T-cell (primary cell): ENCODE data around the gene KRT10. TPM values are rescaled to one million over a fixed set of nuclear protein-coding genes. Genes with fewer than 3 reads are reported as not detected.

ENCODE experiments used
- ATAC-seq, 4 experiments: fragments of 200-7000 bp in 3 of 4; fragments of 150-1000 bp in 1 of 4; cut with Tn5 transposase; replicated peaks in 1 of 4; 1 replicate in 3 of 4; 2 replicates in 1 of 4; pipeline ENCODE4 v1.10.0; 2021; ENCODE audit warnings: moderate library complexity in 3 of 4, mild to moderate bottlenecking in 2 of 4, moderate number of reproducible peaks in 1 of 4
- CTCF ChIA-PET, 2 donors: fragments of 300-600 bp; sonication (Branson Sonifier 250); formaldehyde crosslinking; loops; one replicate each; lab custom pipeline; 2022; ENCODE audit warnings: antibody characterized with exemption in 2 of 2; lab: Charles Lee
- POLR2A ChIA-PET, 2 donors: fragments of 300-600 bp; sonication (Branson Sonifier 250); formaldehyde crosslinking; loops; one replicate each; lab custom pipeline; 2022; ENCODE audit warnings: antibody characterized with exemption in 2 of 2; lab: Charles Lee
- DNase-seq, 35 experiments: peaks; one replicate each; pipeline versions ENCODE4 v3.0.0 to v3.0.0-alpha.2; 2013 to 2023
- H3K27ac ChIP-seq: one replicate; pipeline ENCODE4 v1.5.1; 2013; ENCODE audit warnings: low read length
- H3K27me3 ChIP-seq, 2 experiments: replicated peaks in 1 of 2; 1 replicate in 1 of 2; 2 replicates in 1 of 2; pipeline versions ENCODE4 v1.6.1 to v1.7.0; 2013; ENCODE audit warnings: low read length in 1 of 2, mixed read lengths in 1 of 2; ENCODE audit not compliant: control insufficient read depth in 2 of 2, insufficient read depth in 2 of 2; ENCODE audit errors: extremely low read depth in 1 of 2
- H3K36me3 ChIP-seq, 2 donors: 1 replicate in 1 of 2; 2 replicates in 1 of 2; pipeline versions ENCODE4 v1.6.1 to v1.7.0; 2013; ENCODE audit warnings: low read length in 1 of 2; ENCODE audit not compliant: control insufficient read depth in 2 of 2, insufficient read depth in 1 of 2; ENCODE audit errors: extremely low read depth in 1 of 2
- H3K4me1 ChIP-seq, 2 experiments: 1 replicate in 1 of 2; 2 replicates in 1 of 2; pipeline versions ENCODE4 v1.6.1 to v1.7.0; 2013; ENCODE audit warnings: low read length in 2 of 2, mixed read lengths in 1 of 2; ENCODE audit not compliant: insufficient read depth in 2 of 2, control insufficient read depth in 1 of 2; ENCODE audit errors: extremely low read depth in 1 of 2
- H3K4me3 ChIP-seq, 2 donors: 1 replicate in 1 of 2; 2 replicates in 1 of 2; pipeline versions ENCODE4 v1.5.1 to v1.7.0; 2013; ENCODE audit warnings: mild to moderate bottlenecking in 2 of 2, low read length in 1 of 2, moderate library complexity in 1 of 2; ENCODE audit not compliant: control insufficient read depth in 1 of 2; ENCODE audit errors: extremely low read depth in 1 of 2
- H3K9me3 ChIP-seq: 2 replicates; pipeline ENCODE4 v1.7.0; 2013
- H3K27ac Mint-ChIP-seq, 2 donors: one replicate each; pipeline ENCODE4 v1.8.0; 2020 to 2021; ENCODE audit warnings: mild to moderate bottlenecking in 2 of 2, mixed read lengths in 2 of 2
- H3K27me3 Mint-ChIP-seq, 2 donors: one replicate each; pipeline ENCODE4 v1.8.0; 2021 to 2022; ENCODE audit warnings: mixed read lengths in 2 of 2
- H3K36me3 Mint-ChIP-seq: one replicate; pipeline ENCODE4 v1.8.0; 2021; ENCODE audit warnings: mixed read lengths
- H3K4me1 Mint-ChIP-seq, 3 donors: one replicate each; pipeline ENCODE4 v1.8.0; 2020 to 2022; ENCODE audit warnings: mixed read lengths in 3 of 3, mild to moderate bottlenecking in 1 of 3
- H3K4me3 Mint-ChIP-seq, 3 donors: one replicate each; pipeline ENCODE4 v1.8.0; 2020 to 2022; ENCODE audit warnings: mild to moderate bottlenecking in 3 of 3, mixed read lengths in 3 of 3, moderate library complexity in 3 of 3
- H3K9me3 Mint-ChIP-seq, 3 donors: one replicate each; pipeline ENCODE4 v1.8.0; 2020 to 2022; ENCODE audit warnings: mixed read lengths in 3 of 3
- WGBS: methylation state at CpG from one replicate; pipeline ENCODE4 v1.1.5; 2013; ENCODE audit warnings: missing lambda C conversion rate; ENCODE audit not compliant: insufficient coverage; 5-methylcytosine and 5-hydroxymethylcytosine counted together
- total RNA-seq, 35 experiments: library from RNA in 6 of 35; stranded (reverse) in 6 of 35; fragments of 120-200 nt in 1 of 35; gene quantifications; one replicate each; pipeline versions ENCODE4 v1.2.1 to v1.2.4 and lab custom pipeline; 2013 to 2026

Gene KRT10
- total RNA-seq, 5 donors from 2014 or later (not counting 1 experiment from before 2014, with no cell fraction given) = 27.2 to 35.3 (median 31.4) TPM

GRCh38 chr17:40772101-40772500, 50.3 kb downstream of the KRT10 start, which contains the start of gene KRT26:
TSS of gene KRT26 (minus strand) at chr17:40772201. CDS start at chr17:40772113, 88 bp downstream.
- Histone ChIP-seq H3K9me3 (no peaks in the 10 kb centered on the region), H3K27ac (no peak within 1 kb of the TSS), H3K27me3 (peaks cover 10 to 21% of the 10 kb centered on the region in 2 experiments), H3K36me3 (no peaks in the 10 kb centered on the region), H3K4me3 (no peak within 1 kb of the TSS), H3K4me1 (no peaks in the 10 kb centered on the region)
- H3K27ac Mint-ChIP-seq = no peak within 1 kb of the TSS
- no peak for DNase-seq
- ATAC-seq = no peak
- peaks cover 46 to 56% of the 10 kb centered on the region in 2 donors for H3K27me3 Mint-ChIP-seq
- POLR2A ChIA-PET = no interaction called here
- no peaks in the 10 kb centered on the region for H3K4me1 Mint-ChIP-seq
- H3K4me3 Mint-ChIP-seq = no peak within 1 kb of the TSS
- CTCF ChIA-PET = no interaction called here
- no peaks in the 10 kb centered on the region for H3K36me3 Mint-ChIP-seq
- no peaks in the 10 kb centered on the region for H3K9me3 Mint-ChIP-seq
- WGBS = 75% methylated on average over 1 of the region's 3 CpGs

Other genes starting within 250 kb of the KRT10 start
- gene SMARCE1, start 174.8 kb downstream of the KRT10 start, total RNA-seq = 10 to 100 TPM; 72.6 to 80.8 (median 75.8) TPM
- not detected for gene KRT222, start 157.4 kb downstream of the KRT10 start, total RNA-seq
- gene KRT24, start 118.9 kb downstream of the KRT10 start, total RNA-seq = not detected
- not detected for gene KRT25, start 67.3 kb downstream of the KRT10 start, total RNA-seq
- gene KRT26, start 50.4 kb downstream of the KRT10 start, total RNA-seq = not detected
- not detected for gene KRT27, start 40.1 kb downstream of the KRT10 start, total RNA-seq
- gene KRT28, start 22.7 kb downstream of the KRT10 start, total RNA-seq = not detected
- gene KRT12, start 44.6 kb upstream of the KRT10 start, total RNA-seq = under 1 TPM in 1 of 5 donors, not detected in 4; 0.10 TPM
- under 1 TPM in 1 of 5 donors, not detected in 4; 0.47 TPM for gene KRT20, start 62.6 kb upstream of the KRT10 start, total RNA-seq
- gene KRT23, start 115.0 kb upstream of the KRT10 start, total RNA-seq = not detected
- not detected for gene KRT39, start 144.3 kb upstream of the KRT10 start, total RNA-seq
- gene KRT40, start 161.7 kb upstream of the KRT10 start, total RNA-seq = not detected
- gene KRTAP3-3, start 171.6 kb upstream of the KRT10 start, total RNA-seq = not detected
- not detected for gene KRTAP3-2, start 177.3 kb upstream of the KRT10 start, total RNA-seq
- gene KRTAP3-1, start 186.5 kb upstream of the KRT10 start, total RNA-seq = not detected
- not detected for gene KRTAP1-5, start 204.6 kb upstream of the KRT10 start, total RNA-seq
- not detected for gene KRTAP1-4, start 207.6 kb upstream of the KRT10 start, total RNA-seq
- gene KRTAP1-3, start 212.3 kb upstream of the KRT10 start, total RNA-seq = not detected
- not detected for gene KRTAP1-1, start 218.8 kb upstream of the KRT10 start, total RNA-seq
- gene KRTAP2-1, start 224.7 kb upstream of the KRT10 start, total RNA-seq = not detected
- not detected for gene KRTAP2-2, start 232.6 kb upstream of the KRT10 start, total RNA-seq
- gene KRTAP2-3, start 237.5 kb upstream of the KRT10 start, total RNA-seq = not detected
- not detected for gene KRTAP2-4, start 243.3 kb upstream of the KRT10 start, total RNA-seq